Stimulated activated CD8-positive, alpha-beta memory T cell treated with anti-CD3 and anti-CD28 coated beads, Interleukin-7, amount 100 ng/mL, for 48 hours (primary cell): ENCODE results near the gene THTPA.
"Not testable (repeated sequence)": the region's sequence is repeated elsewhere in the genome, so short reads cannot be mapped to it uniquely, and the experiment has no call there.

Source experiments
- DNase-seq, 2 donors: peaks; one replicate each; pipeline ENCODE4 v3.0.0-alpha.2; 2020; ENCODE audit warnings: low read depth in 1 of 2; ENCODE audit errors: extremely low read depth in 1 of 2

The THTPA gene

GRCh38 chr14:23532658-23533057 lies 23.4 kb upstream of the THTPA start:
- no peak for DNase-seq

GRCh38 chr14:23533652-23534435 lies 22.2 kb upstream of the THTPA start:
- DNase-seq = no peak

GRCh38 chr14:23535943-23536342 lies 20.1 kb upstream of the THTPA start:
- DNase-seq = no peak

DNA sequence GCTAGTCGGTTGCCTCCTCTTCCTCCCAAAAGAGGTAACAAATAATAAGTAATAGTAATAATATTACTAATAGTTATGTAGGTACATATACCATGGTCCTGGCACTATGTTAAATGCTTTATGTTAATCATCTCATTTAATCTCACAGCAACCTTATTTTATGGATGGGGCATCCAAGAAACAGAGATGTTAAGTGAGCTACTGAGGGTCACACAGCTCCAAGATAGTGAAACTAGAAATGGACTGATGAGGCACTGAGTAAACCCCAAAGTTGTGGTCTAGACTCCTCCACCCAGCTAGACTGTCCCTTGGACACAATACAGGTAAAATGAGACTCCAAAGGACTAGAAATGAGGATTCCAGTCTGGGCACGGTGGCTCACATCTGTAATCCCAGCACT lies 19.6 kb upstream of the THTPA start:
- no peak for DNase-seq

DNA sequence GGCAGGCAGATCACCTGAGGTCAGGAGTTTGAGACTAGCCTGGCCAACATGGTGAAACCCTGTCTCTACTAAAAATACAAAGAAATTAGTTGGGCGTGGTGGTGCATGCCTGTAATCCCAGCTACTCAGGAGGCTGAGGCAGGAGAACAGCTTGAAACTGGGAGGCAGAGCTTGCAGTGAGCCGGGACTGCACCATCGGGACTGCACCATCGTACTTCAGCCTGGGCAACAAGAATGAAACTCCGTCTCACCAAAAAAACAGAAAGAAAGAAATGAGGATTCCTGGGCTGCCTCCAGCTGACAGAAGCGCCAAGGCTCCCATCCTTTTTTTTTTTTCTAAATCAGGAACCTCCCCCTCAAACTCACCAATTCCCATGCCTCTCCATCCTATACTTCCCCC lies 19.2 kb upstream of the THTPA start:
- DNase-seq = not testable (repeated sequence)

GRCh38 chr14:23537351-23538049 lies 18.6 kb upstream of the THTPA start:
- no peak for DNase-seq

DNA sequence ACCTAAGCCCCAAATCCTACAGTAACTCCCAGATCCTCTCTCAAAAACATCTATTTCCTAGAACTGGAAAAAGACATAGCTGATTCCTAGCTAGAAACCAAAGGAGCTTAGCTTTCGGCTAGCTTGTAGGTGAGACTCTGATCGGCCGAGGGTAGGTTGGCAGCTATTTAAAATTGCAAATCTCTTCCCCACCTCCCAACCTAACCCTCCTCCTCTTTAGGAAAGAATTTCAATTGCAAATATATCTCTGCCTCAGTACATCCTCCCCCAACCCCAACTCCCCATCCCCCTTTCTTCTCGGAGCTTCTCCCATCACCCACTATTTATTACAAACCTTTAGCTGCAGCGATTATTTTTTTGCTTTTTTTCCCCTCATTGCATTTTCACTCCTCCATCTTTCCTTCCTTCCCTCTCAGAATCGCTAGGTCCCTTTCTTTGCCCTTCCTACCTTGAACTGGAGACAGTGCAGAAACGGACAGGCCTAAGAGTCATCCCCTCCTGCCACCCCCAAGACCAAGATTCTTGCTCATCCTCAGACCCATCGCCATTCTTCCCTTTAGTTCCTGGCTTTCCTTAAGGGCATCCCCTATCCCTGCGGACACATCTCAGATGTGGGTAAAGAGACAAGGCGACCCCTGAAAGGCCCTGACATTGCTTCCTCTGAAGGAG lies 17.9 kb upstream of the THTPA start:
- DNase-seq = no peak

DNA sequence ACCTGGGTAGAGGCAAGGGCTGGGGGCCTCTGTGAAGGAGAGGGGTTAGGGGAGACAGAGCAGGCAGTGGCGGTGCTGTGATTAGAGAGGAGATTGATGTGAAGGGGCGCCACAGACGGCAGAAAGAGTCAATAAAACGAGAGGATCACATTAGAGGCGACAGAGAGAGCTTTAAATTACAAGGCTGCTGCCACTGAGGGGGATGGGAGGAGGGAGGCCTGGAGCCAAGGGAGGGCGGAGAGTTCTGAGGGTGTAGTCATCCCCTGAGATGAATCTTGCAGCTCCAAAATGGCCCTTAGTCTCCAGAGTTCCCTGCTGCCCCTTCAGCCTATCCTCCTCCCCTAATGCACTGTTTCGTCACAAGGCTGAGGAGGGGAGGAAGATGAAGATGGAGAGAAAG lies 17.3 kb upstream of the THTPA start:
- DNase-seq = no peak

DNA sequence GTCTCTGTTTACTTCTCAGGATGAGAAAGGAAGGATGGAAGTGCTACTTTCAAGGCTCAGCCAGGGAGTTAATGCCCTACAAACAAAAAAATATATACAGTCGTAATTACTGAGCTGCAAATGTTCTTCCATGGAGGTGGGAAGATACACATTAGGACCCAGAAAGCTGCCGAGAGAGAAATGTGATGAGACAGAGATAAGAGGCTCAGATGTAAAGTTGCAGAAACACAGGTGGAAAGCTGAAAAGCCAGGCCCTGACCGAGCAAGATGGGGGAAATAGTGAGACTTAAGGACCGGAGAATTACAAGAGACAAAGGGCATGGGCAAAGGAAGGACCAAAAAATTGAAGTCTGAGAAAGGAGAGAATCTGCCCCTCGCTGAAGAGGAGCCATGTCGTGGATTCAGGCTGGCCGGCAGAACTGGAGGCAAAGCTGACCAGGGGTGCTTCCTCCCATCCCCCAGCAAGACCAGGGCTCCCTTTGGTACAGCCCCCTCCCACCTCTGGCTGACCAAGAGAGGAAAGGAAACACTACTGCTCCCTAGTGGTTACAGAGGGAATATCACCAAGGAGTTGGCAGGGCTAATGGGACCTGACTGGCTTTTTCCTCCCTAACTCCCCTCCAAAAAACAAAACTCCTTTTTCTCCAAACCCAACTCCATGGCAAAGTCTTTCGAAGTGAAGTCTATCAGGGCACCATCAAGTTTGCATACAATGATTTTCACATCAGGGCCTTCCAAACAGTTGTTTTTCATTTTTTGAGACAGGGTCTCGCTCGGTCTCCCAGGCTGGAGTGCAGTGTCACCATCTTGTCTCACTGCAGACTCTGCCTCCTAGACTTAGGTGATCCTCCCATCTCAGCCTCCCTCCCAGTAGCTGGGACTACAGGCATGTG lies 16.6 kb upstream of the THTPA start:
- DNase-seq = no peak

DNA sequence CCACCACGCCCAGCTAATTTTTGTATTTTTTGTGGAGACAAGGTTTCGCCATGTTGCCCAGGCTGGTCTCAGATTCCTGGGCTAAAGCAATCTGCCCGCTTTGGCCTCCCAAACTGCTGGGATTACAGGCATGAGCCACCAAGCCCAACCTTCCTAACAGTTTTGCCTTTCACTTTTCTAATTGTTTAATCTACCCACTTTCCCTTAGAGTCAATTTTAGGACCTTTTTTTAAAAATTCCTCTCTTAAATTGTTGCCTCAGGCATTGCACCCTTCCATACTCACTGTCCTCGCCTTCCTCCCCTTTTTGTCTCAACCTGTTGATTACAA lies 16.0 kb upstream of the THTPA start:
- no peak for DNase-seq

GRCh38 chr14:23542261-23542660 lies 13.8 kb upstream of the THTPA start:
- DNase-seq = no peak

GRCh38 chr14:23543403-23543802 lies 12.7 kb upstream of the THTPA start:
- no peak for DNase-seq

- DNase-seq = no peak
These were observed 11.3 kb upstream of the THTPA start for GRCh38 chr14:23544511-23545447.

GRCh38 chr14:23545740-23546365 lies 10.2 kb upstream of the THTPA start:
- DNase-seq = no peak

GRCh38 chr14:23546450-23547035 lies 9.5 kb upstream of the THTPA start:
- DNase-seq = no peak

GRCh38 chr14:23547924-23548323 lies 8.1 kb upstream of the THTPA start:
- DNase-seq = no peak

GRCh38 chr14:23548351-23549318 lies 7.4 kb upstream of the THTPA start:
- no peak for DNase-seq
